Endothelial cell of umbilical vein (primary cell): ENCODE results near the gene TNFRSF11A. TPM values are rescaled to one million over a fixed set of nuclear protein-coding genes. Genes with fewer than 3 reads are reported as not detected.

Experiments
- BruUV-seq: library from RNA; stranded (reverse); fragments of 400-500 nt; replicated peaks from 2 replicates; lab custom pipeline; 2021; lab: Mats Ljungman, UMichigan
- CTCF ChIA-PET: fragments of 300-600, 350-600 bp; sonication (Branson Sonifier 250); formaldehyde crosslinking; loops from one replicate; lab custom pipeline; 2021; ENCODE audit warnings: antibody characterized with exemption, inconsistent platforms; lab: Charles Lee
- POLR2A ChIA-PET: fragments of 300-600, 350-600 bp; sonication (Branson Sonifier 250); formaldehyde crosslinking; loops from one replicate; lab custom pipeline; 2021; ENCODE audit warnings: antibody characterized with exemption, inconsistent platforms; lab: Charles Lee
- DNase-seq: peaks from one replicate; pipeline ENCODE4 v3.0.0-alpha.2; 2011; ENCODE audit warnings: low read depth, low spot score
- FAIRE-seq: peaks from 2 replicates; lab custom pipeline; 2011; peaks lifted over from hg19 to GRCh38; lab: Jason Lieb, UNC
- H2AFZ ChIP-seq: 2 replicates; pipeline ENCODE4 v1.6.0; 2012; ENCODE audit warnings: low read depth, low read length, control low read depth, inconsistent platforms
- H3K27ac ChIP-seq: 2 replicates; pipeline ENCODE4 v1.5.1; 2011; ENCODE audit warnings: low read depth, mild to moderate bottlenecking, control low read depth, low read length, moderate library complexity; ENCODE audit not compliant: insufficient read depth
- H3K27me3 ChIP-seq, 2 experiments: 2 replicates each; pipeline versions ENCODE4 v1.6.0 to v1.6.1; 2011; ENCODE audit warnings: low read length in 2 of 2, mixed read lengths in 1 of 2; ENCODE audit not compliant: control insufficient read depth in 2 of 2, insufficient read depth in 2 of 2
- H3K36me3 ChIP-seq, 2 experiments: 2 replicates in 1 of 2; 3 replicates in 1 of 2; pipeline ENCODE4 v1.5.1; 2011; ENCODE audit warnings: low read length in 2 of 2, mild to moderate bottlenecking in 1 of 2, moderate library complexity in 1 of 2; ENCODE audit not compliant: control insufficient read depth in 2 of 2, insufficient read depth in 2 of 2; ENCODE audit errors: extremely low read depth in 1 of 2
- H3K4me1 ChIP-seq: 3 replicates; pipeline ENCODE4 v1.5.1; 2011; ENCODE audit warnings: mild to moderate bottlenecking, low read length; ENCODE audit not compliant: control insufficient read depth, insufficient read depth; ENCODE audit errors: extremely low read depth
- H3K4me2 ChIP-seq: 2 replicates; pipeline ENCODE4 v1.6.1; 2011; ENCODE audit warnings: low read length, control low read depth, mixed read lengths; ENCODE audit not compliant: insufficient read depth
- H3K4me3 ChIP-seq, 3 experiments: fragments of 200-600 bp in 1 of 3; sonication (generic), shearing (Covaris generic) in 1 of 3; replicated peaks in 1 of 3; 2 replicates each; pipeline ENCODE4 v1.5.1; 2011 to 2016; ENCODE audit warnings: control low read depth in 3 of 3, low read length in 3 of 3, mild to moderate bottlenecking in 2 of 3, inconsistent platforms in 1 of 3, low read depth in 1 of 3, moderate library complexity in 1 of 3; ENCODE audit not compliant: insufficient read depth in 1 of 3
- H3K79me2 ChIP-seq: 2 replicates; pipeline ENCODE4 v1.6.0; 2012; ENCODE audit warnings: low read length, inconsistent platforms; ENCODE audit not compliant: control insufficient read depth, insufficient read depth
- H3K9ac ChIP-seq: replicated peaks from 2 replicates; pipeline ENCODE3; 2011; ENCODE audit warnings: low read length, control low read depth; ENCODE audit not compliant: insufficient read depth; ENCODE audit errors: extremely low read depth
- H3K9me1 ChIP-seq: replicated peaks from 3 replicates; pipeline ENCODE4 v1.6.0; 2011; ENCODE audit warnings: mild to moderate bottlenecking, low read length; ENCODE audit not compliant: control insufficient read depth, insufficient read depth; ENCODE audit errors: extremely low read depth
- H3K9me3 ChIP-seq: replicated peaks from 2 replicates; pipeline ENCODE4 v1.5.1; 2012; ENCODE audit warnings: low read length, inconsistent platforms; ENCODE audit not compliant: control insufficient read depth, insufficient read depth
- H4K20me1 ChIP-seq: replicated peaks from 2 replicates; pipeline ENCODE3; 2011; ENCODE audit warnings: mild to moderate bottlenecking, low read length; ENCODE audit not compliant: control insufficient read depth, insufficient read depth; ENCODE audit errors: extremely low read depth
- CTCF ChIP-seq, 2 donors: IDR thresholded peaks; 1 replicate in 1 of 2; 2 replicates in 1 of 2; pipeline ENCODE4 v1.5.1; 2011; ENCODE audit warnings: low read length in 2 of 2, mild to moderate bottlenecking in 2 of 2, moderate library complexity in 2 of 2, control low read depth in 1 of 2, inconsistent platforms in 1 of 2, low read depth in 1 of 2; ENCODE audit not compliant: insufficient read depth in 1 of 2; ENCODE audit errors: extremely low read depth in 1 of 2
- EZH2 ChIP-seq: IDR thresholded peaks from 2 replicates; pipeline ENCODE4 v1.6.1; 2012; ENCODE audit warnings: borderline replicate concordance, low read depth, mild to moderate bottlenecking, moderate library complexity, low read length, inconsistent platforms; ENCODE audit not compliant: severe bottlenecking
- FOS ChIP-seq: IDR thresholded peaks from 2 replicates; pipeline ENCODE4 v1.6.1; 2011; ENCODE audit warnings: mild to moderate bottlenecking, low read length, moderate library complexity, borderline replicate concordance; ENCODE audit not compliant: insufficient read depth
- GATA2 ChIP-seq: IDR thresholded peaks from 2 replicates; pipeline ENCODE4 v1.7.0; 2011; ENCODE audit warnings: low read depth, mild to moderate bottlenecking, moderate library complexity, mixed read lengths, low read length; ENCODE audit not compliant: insufficient read length, insufficient read depth
- JUN ChIP-seq: IDR thresholded peaks from 2 replicates; pipeline ENCODE4 v1.6.1; 2011; ENCODE audit warnings: borderline replicate concordance, low read depth; ENCODE audit not compliant: insufficient read length, insufficient read depth
- MYC ChIP-seq: IDR thresholded peaks from one replicate; pipeline ENCODE4 v1.6.1; 2011; ENCODE audit warnings: mild to moderate bottlenecking, low read depth, low read length
- POLR2A ChIP-seq: IDR thresholded peaks from 2 replicates; pipeline ENCODE4 v1.6.1; 2012; ENCODE audit warnings: low read depth, mild to moderate bottlenecking, control low read depth, low read length
- POLR2AphosphoS5 ChIP-seq: IDR thresholded peaks from 2 replicates; pipeline ENCODE4 v1.6.1; 2012; ENCODE audit warnings: low read depth, mild to moderate bottlenecking, control low read depth, low read length, moderate library complexity; ENCODE audit not compliant: insufficient read depth
- dilution Hi-C: fragments of 300-500 bp; cut with MboI; formaldehyde crosslinking; loops from one replicate; pipeline ENCODE4 v1.15.0; 2019; ENCODE audit warnings: low sequenced_read_pairs; ENCODE audit not compliant: extremely low pct_ligation_motif_present
- intact Hi-C: fragments of 100-400 bp; cut with micrococcal nuclease; formaldehyde crosslinking; loops from one replicate; pipeline ENCODE4 v1.10.0; 2022
- polyA plus RNA-seq, 4 experiments: library from polyadenylated mRNA; depleted of rRNA in 3 of 4; stranded (reverse) in 3 of 4; unstranded in 1 of 4; fragments of >200 nt; gene quantifications; 2 replicates each; pipeline versions ENCODE4 v1.2.1 to v1.2.3, GENCODE V29; 2011 to 2012; ENCODE audit warnings: missing spikeins in 1 of 4
- total RNA-seq: library from RNA; stranded (reverse); gene quantifications from 2 replicates; pipeline ENCODE4 v1.2.3, GENCODE V29; 2021
- TF ChIP-seq, protein P1 (sequence below): IDR thresholded peaks from 2 replicates; pipeline ENCODE4 v1.6.1; 2011; ENCODE audit not compliant: insufficient read depth, insufficient read length

TNFRSF11A gene
- total and polyA plus RNA-seq, 2 donors (not counting 3 experiments of a cell fraction or from before 2014, with no cell fraction given), result 10.4 to 11.1 TPM

- H3K79me2 ChIP-seq, result no peaks in the 10 kb centered on the region
- no peaks in the 10 kb centered on the region for H3K27me3 ChIP-seq
- peak; percentile 97 for FAIRE-seq
- no peaks in the 10 kb centered on the region for H3K36me3 ChIP-seq
- H3K9me1 ChIP-seq, result no peaks in the 10 kb centered on the region
- H3K4me1 ChIP-seq, result peaks cover 16% of the 10 kb centered on the region
- H3K9ac ChIP-seq, result peak overlapping the region; percentile 74
- TSS peak; percentile 89 for BruUV-seq
- POLR2A ChIA-PET, result interaction anchor here (0.6 to 1.2 kb wide), 2 partner anchors 20 to 25 kb away, joined by 4 read pairs; no protein-coding TSS in a partner anchor
- peak; percentile 98 for DNase-seq
- dilution Hi-C loops (no loop called here), intact Hi-C loops (loop anchor here (1.0 kb wide), 10 partner anchors 26 to 557 kb away; partner anchors contain the start of genes PHLPP1, PIGN and RELCH)
- H2AFZ ChIP-seq, result peak overlapping the region; percentile 67
- H3K4me3 ChIP-seq, result peak overlapping the region in 2 of 3 experiments; percentile 28 to 64
- TF ChIP-seq JUN, result peak; percentile 71
- TF ChIP-seq GATA2, result peak; percentile 18
- TF ChIP-seq MYC, result no peak
- TF ChIP-seq EZH2, result no peak
- TF ChIP-seq POLR2A, result no peak
- peak; percentile 78 to 86 for TF ChIP-seq CTCF (IDR thresholded peaks at IDR 0.05; ENCODE audit: extremely low read depth in 1 of 2, insufficient read depth in 1 of 2, low read depth in 1 of 2, low read length in 2 of 2)
- peak; percentile 85 for TF ChIP-seq FOS
- TF ChIP-seq, protein P1, sequence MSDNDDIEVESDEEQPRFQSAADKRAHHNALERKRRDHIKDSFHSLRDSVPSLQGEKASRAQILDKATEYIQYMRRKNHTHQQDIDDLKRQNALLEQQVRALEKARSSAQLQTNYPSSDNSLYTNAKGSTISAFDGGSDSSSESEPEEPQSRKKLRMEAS, result peak; percentile 18
- TF ChIP-seq POLR2AphosphoS5, result peak; percentile 65
- H3K27ac ChIP-seq, result peak overlapping the region; percentile 86
- H3K9me3 ChIP-seq, result no peaks in the 10 kb centered on the region
- CTCF ChIA-PET, result interaction anchor here (0.5 to 2.8 kb wide), 62 partner anchors 11 to 289 kb away, joined by 3 to 71 read pairs (median 5); partner anchors contain the start of genes PHLPP1, PIGN, RELCH and TNFRSF11A
- no peaks in the 10 kb centered on the region for H4K20me1 ChIP-seq
- H3K4me2 ChIP-seq, result peak overlapping the region; percentile 88
Measured at GRCh38 chr18:62425465-62426190, 100.5 kb downstream of the TNFRSF11A start.
